GM23338 (cell line): Measurements from ENCODE around the gene URM1. TPM values are rescaled to one million over a fixed set of nuclear protein-coding genes. Genes with fewer than 3 reads are reported as not detected.

Experiments
- ATAC-seq: fragments of 200-7000 bp; cut with Tn5 transposase; 3 replicates; pipeline ENCODE4 v1.9.1; 2020
- DNase-seq: peaks from one replicate; pipeline ENCODE4 v3.0.0-alpha.2; 2015; ENCODE audit warnings: low spot score
- H2AFZ ChIP-seq: fragments of 200-600 bp; sonication (generic); 2 replicates; pipeline ENCODE4 v1.8.0; 2016; ENCODE audit warnings: antibody characterized with exemption, mild to moderate bottlenecking, moderate library complexity
- H3F3A ChIP-seq: fragments of 200-600 bp; sonication (generic); replicated peaks from 2 replicates; pipeline ENCODE4 v1.8.0; 2017; ENCODE audit warnings: antibody characterized with exemption, mixed run types, low read depth
- H3K27ac ChIP-seq: fragments of 200-600 bp; sonication (generic); 2 replicates; pipeline ENCODE4 v1.6.1; 2016; ENCODE audit warnings: low read depth
- H3K27me3 ChIP-seq: fragments of 200-600 bp; sonication (generic); 2 replicates; pipeline ENCODE4 v1.8.0; 2016; ENCODE audit warnings: mild to moderate bottlenecking, mixed run types, moderate library complexity; ENCODE audit not compliant: insufficient read depth
- H3K36me3 ChIP-seq: fragments of 200-600 bp; sonication (generic); 2 replicates; pipeline ENCODE4 v1.8.0; 2016; ENCODE audit warnings: mild to moderate bottlenecking; ENCODE audit not compliant: insufficient read depth
- H3K4me1 ChIP-seq: fragments of 200-600 bp; sonication (generic); 2 replicates; pipeline ENCODE4 v1.8.0; 2016; ENCODE audit warnings: mild to moderate bottlenecking, moderate library complexity; ENCODE audit not compliant: insufficient read depth
- H3K4me2 ChIP-seq: fragments of 200-600 bp; sonication (generic); 2 replicates; pipeline ENCODE4 v1.7.1; 2017; ENCODE audit warnings: mixed run types
- H3K4me3 ChIP-seq: fragments of 200-600 bp; sonication (generic); 2 replicates; pipeline ENCODE4 v1.6.1; 2016; ENCODE audit warnings: mixed run types
- H3K79me2 ChIP-seq: fragments of 200-600 bp; sonication (generic); replicated peaks from 2 replicates; pipeline ENCODE4 v1.8.0; 2017; ENCODE audit warnings: mild to moderate bottlenecking; ENCODE audit not compliant: insufficient read depth
- H3K9me2 ChIP-seq: fragments of 200-600 bp; sonication (generic); 2 replicates; pipeline ENCODE4 v1.8.0; 2017; ENCODE audit not compliant: insufficient read depth
- H4K20me1 ChIP-seq: fragments of 200-600 bp; sonication (generic); replicated peaks from 2 replicates; pipeline ENCODE4 v1.8.0; 2017; ENCODE audit warnings: mild to moderate bottlenecking; ENCODE audit not compliant: insufficient read depth
- H3K27ac Mint-ChIP-seq: 2 replicates; pipeline ENCODE4 v1.8.0; 2020; ENCODE audit warnings: inconsistent platforms, mild to moderate bottlenecking, moderate library complexity, mixed read lengths
- H3K27me3 Mint-ChIP-seq: 3 replicates; pipeline ENCODE4 v1.8.0; 2022; ENCODE audit warnings: low read depth, mild to moderate bottlenecking, moderate library complexity, mixed read lengths, inconsistent platforms; ENCODE audit not compliant: insufficient read depth, poor library complexity
- H3K36me3 Mint-ChIP-seq: 3 replicates; pipeline ENCODE4 v1.8.0; 2021; ENCODE audit warnings: low read depth, mild to moderate bottlenecking, inconsistent platforms, moderate library complexity, mixed read lengths
- H3K4me1 Mint-ChIP-seq: 3 replicates; pipeline ENCODE4 v1.8.0; 2020; ENCODE audit warnings: mild to moderate bottlenecking, inconsistent platforms, mixed read lengths
- H3K4me3 Mint-ChIP-seq: 3 replicates; pipeline ENCODE4 v1.8.0; 2021; ENCODE audit warnings: moderate library complexity, mild to moderate bottlenecking, inconsistent platforms, mixed read lengths
- H3K9me3 Mint-ChIP-seq: 3 replicates; pipeline ENCODE4 v1.8.0; 2020; ENCODE audit warnings: moderate library complexity, mild to moderate bottlenecking, inconsistent platforms, mixed read lengths
- CREB1 ChIP-seq: fragments of 250-450 bp; sonication (Bioruptor Pico); IDR thresholded peaks from 2 replicates; pipeline ENCODE4 v1.5.0; 2020; ENCODE audit warnings: low read depth, mild to moderate bottlenecking, moderate library complexity
- ETS1 ChIP-seq: IDR thresholded peaks from 2 replicates; pipeline ENCODE4 v1.6.1; 2016; ENCODE audit warnings: antibody characterized with exemption
- EZH2 ChIP-seq: fragments of 200-600 bp; sonication (generic); IDR thresholded peaks from one replicate; pipeline ENCODE4 v1.8.0; 2017; ENCODE audit warnings: antibody characterized with exemption, mild to moderate bottlenecking, low read depth; ENCODE audit not compliant: unreplicated experiment
- EZH2phosphoT487 ChIP-seq: fragments of 200-600 bp; sonication (generic); IDR thresholded peaks from one replicate; pipeline ENCODE4 v1.8.1; 2018; ENCODE audit warnings: antibody characterized with exemption; ENCODE audit not compliant: unreplicated experiment
- JUNB ChIP-seq: IDR thresholded peaks from one replicate; pipeline ENCODE4 v1.6.1; 2016; ENCODE audit warnings: antibody characterized with exemption; ENCODE audit not compliant: unreplicated experiment
- NANOG ChIP-seq: IDR thresholded peaks from 2 replicates; pipeline ENCODE4 v1.6.1; 2016; ENCODE audit warnings: antibody characterized with exemption, borderline replicate concordance
- POLR2AphosphoS5 ChIP-seq: IDR thresholded peaks from 2 replicates; pipeline ENCODE4 v1.6.1; 2016; ENCODE audit warnings: antibody characterized with exemption, low read depth
- REST ChIP-seq: IDR thresholded peaks from one replicate; pipeline ENCODE4 v1.6.1; 2018; ENCODE audit warnings: antibody characterized with exemption; ENCODE audit not compliant: unreplicated experiment
- STAT1 ChIP-seq: IDR thresholded peaks from one replicate; pipeline ENCODE4 v1.6.1; 2016; ENCODE audit warnings: antibody characterized with exemption; ENCODE audit not compliant: unreplicated experiment
- ZNF114 ChIP-seq: fragments of 250-450 bp; sonication (Bioruptor Pico); IDR thresholded peaks from 2 replicates; pipeline ENCODE4 v1.5.0; 2020; ENCODE audit warnings: mild to moderate bottlenecking, moderate library complexity
- ZNF331 ChIP-seq: fragments of 250-450 bp; sonication (Bioruptor Pico); IDR thresholded peaks from 2 replicates; pipeline ENCODE4 v1.5.0; 2020; ENCODE audit warnings: low read depth, mild to moderate bottlenecking, moderate library complexity
- polyA plus RNA-seq: library from polyadenylated mRNA; unstranded; fragments of >200 nt; fragmentation: Nextera tagmentation; extraction: Ambion mirVana; gene quantifications from 2 replicates; pipeline ENCODE4 v1.2.1, GENCODE V29; 2016
- total RNA-seq: library from RNA; depleted of rRNA; stranded (reverse); fragments of >200 nt; shearing (Covaris generic); gene quantifications from 2 replicates; pipeline ENCODE4 v1.2.3, GENCODE V29; 2014
- TF ChIP-seq, protein P1 (sequence below), 2 experiments: fragments of 200-600 bp in 1 of 2; sonication (generic) in 1 of 2; conservative IDR thresholded peaks; 2 replicates each; pipeline versions ENCODE4 v1.5.1 to v1.6.1; 2016 to 2017; ENCODE audit warnings: antibody characterized with exemption in 2 of 2, low read depth in 2 of 2, mild to moderate bottlenecking in 2 of 2, moderate library complexity in 1 of 2
- TF ChIP-seq, protein P2 (sequence below): fragments of 250-450 bp; sonication (Bioruptor Pico); IDR thresholded peaks from 2 replicates; pipeline ENCODE4 v1.5.0; 2020; ENCODE audit warnings: mild to moderate bottlenecking, moderate library complexity

The URM1 gene
- total and polyA plus RNA-seq, 2 experiments from 2014 or later: 28.6 to 47.8 TPM

DNA sequence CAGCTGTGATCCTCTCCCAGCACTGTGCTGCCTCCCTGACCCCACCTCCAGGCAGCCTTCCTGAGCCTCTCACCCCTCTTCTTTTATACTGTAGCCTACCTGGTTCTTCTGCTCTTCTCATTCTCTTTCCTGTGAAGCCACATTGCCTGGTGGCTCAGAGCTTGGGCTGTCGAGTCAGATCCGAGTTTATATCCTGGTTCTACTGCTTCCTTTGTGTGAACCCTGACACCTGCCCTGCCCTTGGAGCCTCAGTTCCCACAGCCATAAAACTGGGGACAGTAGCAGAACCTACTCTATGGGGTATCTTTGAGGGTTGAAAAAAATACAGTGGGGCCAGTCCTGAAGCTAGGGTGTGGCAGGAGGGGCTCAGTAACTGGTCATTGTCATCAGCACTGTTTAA is 22.0 kb upstream of the URM1 start:
- H3K36me3 Mint-ChIP-seq: peaks cover 20% of the 10 kb centered on the region
- no peak overlapping the region for H3K27ac Mint-ChIP-seq
- ATAC-seq (no peak), DNase-seq (no peak)
- Histone ChIP-seq H3K36me3 (no peaks in the 10 kb centered on the region), H3K27me3 (no peaks in the 10 kb centered on the region), H3K27ac (no peak overlapping the region), H2AFZ (no peak overlapping the region), H3K9me2 (no peaks in the 10 kb centered on the region), H3K4me3 (no peak overlapping the region), H3K4me1 (no peaks in the 10 kb centered on the region), H3K79me2 (no peaks in the 10 kb centered on the region), H3F3A (peaks cover 3% of the 10 kb centered on the region; the same call in 1 of the 2 replicates), H3K4me2 (no peak overlapping the region), H4K20me1 (no peaks in the 10 kb centered on the region; the same call in 1 of the 2 replicates)
- H3K27me3 Mint-ChIP-seq: peaks cover 11% of the 10 kb centered on the region
- H3K4me1 Mint-ChIP-seq: no peaks in the 10 kb centered on the region; the same call in 2 of the 3 replicates
- TF ChIP-seq NANOG: no peak
- TF ChIP-seq STAT1: no peak
- TF ChIP-seq REST: no peak
- TF ChIP-seq JUNB: no peak
- TF ChIP-seq, protein P1, sequence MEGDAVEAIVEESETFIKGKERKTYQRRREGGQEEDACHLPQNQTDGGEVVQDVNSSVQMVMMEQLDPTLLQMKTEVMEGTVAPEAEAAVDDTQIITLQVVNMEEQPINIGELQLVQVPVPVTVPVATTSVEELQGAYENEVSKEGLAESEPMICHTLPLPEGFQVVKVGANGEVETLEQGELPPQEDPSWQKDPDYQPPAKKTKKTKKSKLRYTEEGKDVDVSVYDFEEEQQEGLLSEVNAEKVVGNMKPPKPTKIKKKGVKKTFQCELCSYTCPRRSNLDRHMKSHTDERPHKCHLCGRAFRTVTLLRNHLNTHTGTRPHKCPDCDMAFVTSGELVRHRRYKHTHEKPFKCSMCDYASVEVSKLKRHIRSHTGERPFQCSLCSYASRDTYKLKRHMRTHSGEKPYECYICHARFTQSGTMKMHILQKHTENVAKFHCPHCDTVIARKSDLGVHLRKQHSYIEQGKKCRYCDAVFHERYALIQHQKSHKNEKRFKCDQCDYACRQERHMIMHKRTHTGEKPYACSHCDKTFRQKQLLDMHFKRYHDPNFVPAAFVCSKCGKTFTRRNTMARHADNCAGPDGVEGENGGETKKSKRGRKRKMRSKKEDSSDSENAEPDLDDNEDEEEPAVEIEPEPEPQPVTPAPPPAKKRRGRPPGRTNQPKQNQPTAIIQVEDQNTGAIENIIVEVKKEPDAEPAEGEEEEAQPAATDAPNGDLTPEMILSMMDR (conservative IDR thresholded peaks at IDR 0.05; ENCODE audit: low read depth in 2 of 2): no peak
- TF ChIP-seq, protein P2, sequence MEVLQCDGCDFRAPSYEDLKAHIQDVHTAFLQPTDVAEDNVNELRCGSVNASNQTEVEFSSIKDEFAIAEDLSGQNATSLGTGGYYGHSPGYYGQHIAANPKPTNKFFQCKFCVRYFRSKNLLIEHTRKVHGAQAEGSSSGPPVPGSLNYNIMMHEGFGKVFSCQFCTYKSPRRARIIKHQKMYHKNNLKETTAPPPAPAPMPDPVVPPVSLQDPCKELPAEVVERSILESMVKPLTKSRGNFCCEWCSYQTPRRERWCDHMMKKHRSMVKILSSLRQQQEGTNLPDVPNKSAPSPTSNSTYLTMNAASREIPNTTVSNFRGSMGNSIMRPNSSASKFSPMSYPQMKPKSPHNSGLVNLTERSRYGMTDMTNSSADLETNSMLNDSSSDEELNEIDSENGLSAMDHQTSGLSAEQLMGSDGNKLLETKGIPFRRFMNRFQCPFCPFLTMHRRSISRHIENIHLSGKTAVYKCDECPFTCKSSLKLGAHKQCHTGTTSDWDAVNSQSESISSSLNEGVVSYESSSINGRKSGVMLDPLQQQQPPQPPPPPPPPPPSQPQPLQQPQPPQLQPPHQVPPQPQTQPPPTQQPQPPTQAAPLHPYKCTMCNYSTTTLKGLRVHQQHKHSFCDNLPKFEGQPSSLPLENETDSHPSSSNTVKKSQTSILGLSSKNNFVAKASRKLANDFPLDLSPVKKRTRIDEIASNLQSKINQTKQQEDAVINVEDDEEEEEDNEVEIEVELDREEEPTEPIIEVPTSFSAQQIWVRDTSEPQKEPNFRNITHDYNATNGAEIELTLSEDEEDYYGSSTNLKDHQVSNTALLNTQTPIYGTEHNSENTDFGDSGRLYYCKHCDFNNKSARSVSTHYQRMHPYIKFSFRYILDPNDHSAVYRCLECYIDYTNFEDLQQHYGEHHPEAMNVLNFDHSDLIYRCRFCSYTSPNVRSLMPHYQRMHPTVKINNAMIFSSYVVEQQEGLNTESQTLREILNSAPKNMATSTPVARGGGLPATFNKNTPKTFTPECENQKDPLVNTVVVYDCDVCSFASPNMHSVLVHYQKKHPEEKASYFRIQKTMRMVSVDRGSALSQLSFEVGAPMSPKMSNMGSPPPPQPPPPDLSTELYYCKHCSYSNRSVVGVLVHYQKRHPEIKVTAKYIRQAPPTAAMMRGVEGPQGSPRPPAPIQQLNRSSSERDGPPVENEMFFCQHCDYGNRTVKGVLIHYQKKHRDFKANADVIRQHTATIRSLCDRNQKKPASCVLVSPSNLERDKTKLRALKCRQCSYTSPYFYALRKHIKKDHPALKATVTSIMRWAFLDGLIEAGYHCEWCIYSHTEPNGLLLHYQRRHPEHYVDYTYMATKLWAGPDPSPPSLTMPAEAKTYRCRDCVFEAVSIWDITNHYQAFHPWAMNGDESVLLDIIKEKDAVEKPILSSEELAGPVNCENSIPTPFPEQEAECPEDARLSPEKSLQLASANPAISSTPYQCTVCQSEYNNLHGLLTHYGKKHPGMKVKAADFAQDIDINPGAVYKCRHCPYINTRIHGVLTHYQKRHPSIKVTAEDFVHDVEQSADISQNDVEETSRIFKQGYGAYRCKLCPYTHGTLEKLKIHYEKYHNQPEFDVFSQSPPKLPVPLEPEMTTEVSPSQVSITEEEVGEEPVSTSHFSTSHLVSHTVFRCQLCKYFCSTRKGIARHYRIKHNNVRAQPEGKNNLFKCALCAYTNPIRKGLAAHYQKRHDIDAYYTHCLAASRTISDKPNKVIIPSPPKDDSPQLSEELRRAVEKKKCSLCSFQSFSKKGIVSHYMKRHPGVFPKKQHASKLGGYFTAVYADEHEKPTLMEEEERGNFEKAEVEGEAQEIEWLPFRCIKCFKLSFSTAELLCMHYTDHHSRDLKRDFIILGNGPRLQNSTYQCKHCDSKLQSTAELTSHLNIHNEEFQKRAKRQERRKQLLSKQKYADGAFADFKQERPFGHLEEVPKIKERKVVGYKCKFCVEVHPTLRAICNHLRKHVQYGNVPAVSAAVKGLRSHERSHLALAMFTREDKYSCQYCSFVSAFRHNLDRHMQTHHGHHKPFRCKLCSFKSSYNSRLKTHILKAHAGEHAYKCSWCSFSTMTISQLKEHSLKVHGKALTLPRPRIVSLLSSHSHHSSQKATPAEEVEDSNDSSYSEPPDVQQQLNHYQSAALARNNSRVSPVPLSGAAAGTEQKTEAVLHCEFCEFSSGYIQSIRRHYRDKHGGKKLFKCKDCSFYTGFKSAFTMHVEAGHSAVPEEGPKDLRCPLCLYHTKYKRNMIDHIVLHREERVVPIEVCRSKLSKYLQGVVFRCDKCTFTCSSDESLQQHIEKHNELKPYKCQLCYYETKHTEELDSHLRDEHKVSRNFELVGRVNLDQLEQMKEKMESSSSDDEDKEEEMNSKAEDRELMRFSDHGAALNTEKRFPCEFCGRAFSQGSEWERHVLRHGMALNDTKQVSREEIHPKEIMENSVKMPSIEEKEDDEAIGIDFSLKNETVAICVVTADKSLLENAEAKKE (CRISPR knock-in tag): no peak
- TF ChIP-seq ZNF331 (CRISPR knock-in tag): no peak
- no peak for TF ChIP-seq ZNF114 (CRISPR knock-in tag)
- TF ChIP-seq CREB1: no peak
- no peak for TF ChIP-seq POLR2AphosphoS5
- no peak for TF ChIP-seq EZH2phosphoT487
- no peak for TF ChIP-seq ETS1
- no peak for TF ChIP-seq EZH2
- H3K4me3 Mint-ChIP-seq: no peak overlapping the region
- no peaks in the 10 kb centered on the region for H3K9me3 Mint-ChIP-seq
